ENCODE results near the gene GLO1.

GLO1 gene

DNA sequence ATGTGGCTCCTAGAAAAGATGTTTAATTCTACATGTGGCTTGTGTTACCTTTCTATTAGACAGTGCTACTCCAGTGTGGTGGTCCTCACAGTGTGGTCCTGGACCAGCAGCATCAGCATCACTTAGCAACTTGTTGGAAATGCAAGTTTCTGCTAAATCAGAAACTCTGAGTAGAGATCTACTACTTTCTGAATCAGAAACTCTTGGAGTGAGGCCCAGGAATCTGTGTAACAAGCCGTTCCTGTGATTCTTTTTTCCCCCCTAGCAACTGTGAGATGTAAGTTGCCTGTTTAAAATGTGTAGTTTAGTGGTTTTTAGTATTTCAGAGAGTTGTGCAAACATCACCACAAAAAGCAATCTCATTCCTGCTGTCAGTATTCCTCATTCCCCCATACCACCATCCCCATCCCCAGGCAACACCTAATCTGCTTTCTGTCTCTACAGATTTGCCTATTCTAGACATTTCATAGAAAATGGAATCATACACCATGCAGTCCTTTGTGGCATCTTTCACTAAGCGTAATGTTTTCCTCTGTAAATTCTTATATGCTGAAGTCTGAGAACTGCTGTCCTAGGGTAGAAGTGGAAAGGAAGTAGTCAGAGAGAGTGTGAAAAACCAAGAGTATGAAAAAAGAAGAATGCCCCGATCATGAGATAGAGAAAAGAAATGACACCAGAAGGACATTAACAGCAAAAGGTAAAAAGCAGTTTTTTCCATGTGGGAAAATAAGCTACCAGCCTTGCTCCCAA lies 44.4 kb downstream of the GLO1 start:
- no peak for DNase-seq (ENCODE audit: low spot score)

DNA sequence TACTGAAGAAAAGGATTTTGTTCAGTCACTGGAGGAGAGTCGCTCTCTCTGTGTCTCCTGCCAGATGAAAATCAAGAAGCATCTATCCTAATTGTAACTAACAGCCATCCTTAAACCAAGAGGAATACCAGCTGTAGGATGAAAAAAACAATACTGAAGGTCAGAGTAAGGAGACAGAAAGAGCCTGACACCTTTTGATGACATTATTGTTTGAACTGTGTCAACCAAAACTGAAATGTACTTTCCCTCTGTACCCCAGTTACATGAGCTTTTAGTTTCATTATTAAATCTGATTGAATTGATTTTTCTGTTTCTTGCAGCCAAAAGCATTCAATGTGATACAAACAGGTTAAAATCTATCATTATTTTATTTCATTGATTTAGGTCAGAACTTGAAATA lies 46.0 kb downstream of the GLO1 start:
- DNase-seq (ENCODE audit: low spot score) = no peak

DNA sequence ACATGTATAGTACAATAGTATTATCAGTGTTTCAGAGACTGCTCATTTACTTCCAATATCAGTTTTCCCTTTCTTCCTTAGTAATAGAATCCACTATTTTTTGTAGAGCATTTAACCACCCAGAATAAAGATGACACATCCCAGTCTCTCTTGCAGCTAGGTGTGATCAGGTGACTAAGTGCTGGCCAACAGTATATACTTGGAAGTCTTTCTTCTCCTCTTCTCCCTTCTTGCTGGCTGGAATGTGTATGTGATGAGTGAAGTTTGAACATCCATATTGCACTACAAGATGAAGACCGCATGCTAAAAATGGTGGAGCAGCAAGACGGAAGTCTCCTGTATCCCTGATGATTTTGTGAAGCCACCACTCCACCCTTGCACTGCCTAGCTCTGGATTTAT lies 48.7 kb downstream of the GLO1 start:
- no peak for DNase-seq (ENCODE audit: low spot score)

DNA sequence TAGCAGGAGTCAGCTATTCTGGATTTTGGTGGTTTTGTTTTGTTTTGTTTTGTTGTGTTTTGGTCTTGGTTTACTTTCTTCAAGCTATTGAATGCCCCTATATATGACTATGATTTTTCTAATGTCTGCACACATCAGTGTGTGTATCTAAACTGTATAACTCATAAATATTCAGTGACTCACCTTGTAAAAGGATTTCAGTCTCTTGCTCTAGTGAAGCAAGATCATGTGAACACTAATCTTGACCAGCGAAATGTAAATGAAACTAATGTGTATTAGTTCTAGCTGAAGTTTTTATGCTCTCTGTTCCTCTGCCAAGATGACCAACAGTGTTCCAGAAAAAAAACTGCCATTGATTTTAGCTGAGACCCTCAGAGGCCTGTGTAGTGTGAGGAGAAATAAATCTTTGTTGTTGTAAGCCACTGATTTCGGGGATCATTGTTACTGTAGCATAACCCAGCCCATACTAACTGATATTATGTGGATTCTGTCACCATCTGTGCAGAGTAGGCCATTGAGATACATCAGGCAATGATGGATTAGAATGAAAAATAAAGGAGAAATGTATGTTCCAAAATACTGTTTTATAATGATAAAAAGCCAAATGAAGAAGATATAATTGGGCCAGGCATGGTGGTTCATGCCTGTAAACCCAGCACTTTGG lies 51.7 kb downstream of the GLO1 start:
- DNase-seq (ENCODE audit: low spot score) = no peak

DNA sequence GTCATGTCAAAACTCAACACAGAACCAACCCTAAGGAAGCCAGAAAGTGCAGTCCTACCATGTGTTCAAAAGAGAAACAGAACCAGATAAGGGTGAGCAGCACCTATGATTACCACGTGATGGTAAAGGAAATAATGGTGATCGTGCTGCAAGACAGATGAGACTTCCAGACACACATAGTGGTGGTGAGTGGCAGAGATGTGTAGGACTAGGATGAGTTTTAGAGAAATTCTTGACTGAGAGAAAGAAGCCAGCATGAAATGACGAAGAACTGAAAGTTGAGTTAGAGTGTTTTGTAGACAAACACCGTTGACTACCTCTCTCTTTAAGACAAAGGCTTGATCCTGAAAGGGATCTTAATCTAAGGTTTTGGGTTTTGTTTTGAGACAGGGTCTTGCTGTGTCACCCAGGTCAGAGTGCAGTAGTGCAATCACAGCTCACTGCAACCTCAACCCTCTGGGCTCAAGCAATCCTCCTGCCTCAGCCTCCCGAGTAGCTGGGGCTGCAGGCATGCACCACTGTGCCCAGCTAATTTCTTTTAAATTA lies 52.7 kb downstream of the GLO1 start:
- no peak for DNase-seq (ENCODE audit: low spot score)

DNA sequence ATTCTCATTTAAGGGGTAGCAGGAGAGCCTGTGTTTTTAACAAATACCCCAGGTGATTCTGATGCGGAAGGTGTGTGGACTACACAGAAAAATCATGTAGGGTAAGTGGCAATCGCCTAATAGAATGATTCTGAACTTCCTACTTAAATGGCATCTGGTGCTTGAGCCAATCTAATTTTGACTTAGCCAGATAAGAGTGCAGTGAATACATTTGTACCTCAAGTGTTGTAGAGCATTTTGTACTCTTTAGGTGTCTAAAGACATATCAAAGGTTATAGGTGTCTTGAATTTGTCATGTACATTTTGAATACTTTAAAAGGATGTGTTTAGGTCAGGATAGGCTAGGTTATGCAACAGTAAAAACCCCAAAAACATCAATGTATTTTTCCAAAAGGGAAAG lies 53.2 kb downstream of the GLO1 start:
- DNase-seq (ENCODE audit: low spot score) = no peak

DNA sequence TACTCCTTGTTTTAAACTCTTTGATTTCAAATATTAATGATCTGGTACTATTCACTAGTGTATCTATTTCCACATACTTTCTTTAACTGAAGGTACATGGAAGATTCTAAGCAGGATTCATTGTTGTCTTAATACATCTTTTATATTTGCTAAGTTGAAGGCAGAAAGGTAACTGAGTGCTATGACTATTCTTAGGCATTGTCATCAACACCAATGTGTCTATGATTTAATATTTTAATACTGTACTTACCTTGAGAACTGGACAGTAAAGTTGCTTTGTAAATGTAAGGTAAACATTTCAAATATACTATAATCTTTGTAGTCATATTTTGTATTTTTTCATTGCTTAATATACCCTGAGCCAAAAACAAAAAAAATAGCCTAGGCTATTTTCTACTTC lies 54.3 kb downstream of the GLO1 start:
- DNase-seq (ENCODE audit: low spot score) = no peak

DNA sequence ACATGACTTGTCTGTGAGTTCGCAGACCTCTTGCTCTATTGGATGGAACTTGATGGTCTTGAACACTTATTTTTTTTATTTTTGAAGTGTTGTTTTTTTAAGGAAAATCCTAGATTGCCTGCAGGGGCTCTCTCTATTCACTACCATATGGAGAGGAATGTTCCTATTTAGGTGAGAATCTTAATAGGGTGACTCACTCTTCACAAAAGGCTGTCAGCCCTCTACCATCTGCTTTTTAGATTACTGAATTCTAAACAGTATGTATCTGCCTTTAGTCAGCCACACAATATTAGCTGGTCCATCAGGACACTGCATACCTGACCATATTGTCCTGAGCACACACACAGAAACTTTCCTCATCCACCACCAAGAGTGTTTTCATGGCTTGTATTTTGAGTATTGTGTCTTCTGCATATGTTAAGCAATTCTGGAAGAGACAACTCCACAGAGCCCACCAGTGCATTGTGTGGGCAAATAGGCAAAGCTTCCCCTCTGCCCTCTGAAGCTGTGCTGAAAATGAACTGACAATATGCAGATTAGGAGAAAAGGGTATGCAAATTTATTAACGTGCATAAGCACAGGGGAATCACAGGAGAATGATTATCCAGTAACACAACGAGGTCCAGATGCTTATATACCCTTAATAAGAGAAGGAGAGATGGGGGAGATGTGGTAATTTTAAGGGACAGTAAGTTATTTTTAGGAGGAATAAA lies 56.6 kb downstream of the GLO1 start:
- DNase-seq (ENCODE audit: low spot score) = peak; percentile 14

DNA sequence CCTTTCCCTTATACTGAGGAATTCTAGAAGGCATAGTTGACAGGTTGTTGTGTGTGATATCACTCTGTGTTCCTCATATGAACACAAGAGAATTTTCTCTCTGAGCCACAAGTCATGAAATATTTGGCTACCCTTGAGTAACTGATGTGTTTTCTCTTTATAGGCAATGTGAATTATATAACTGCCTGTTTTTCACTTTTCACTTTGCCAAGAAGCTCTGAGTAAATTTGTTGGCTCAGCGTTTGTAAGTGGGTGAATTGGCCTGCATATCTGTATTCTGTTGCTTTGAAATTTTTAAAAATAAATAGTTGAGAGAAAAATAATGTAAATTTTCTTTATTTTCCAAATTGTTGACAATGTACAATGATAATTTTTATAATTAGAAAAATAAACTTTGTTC lies 58.0 kb downstream of the GLO1 start:
- peak; percentile 17 for DNase-seq (ENCODE audit: low spot score)

DNA sequence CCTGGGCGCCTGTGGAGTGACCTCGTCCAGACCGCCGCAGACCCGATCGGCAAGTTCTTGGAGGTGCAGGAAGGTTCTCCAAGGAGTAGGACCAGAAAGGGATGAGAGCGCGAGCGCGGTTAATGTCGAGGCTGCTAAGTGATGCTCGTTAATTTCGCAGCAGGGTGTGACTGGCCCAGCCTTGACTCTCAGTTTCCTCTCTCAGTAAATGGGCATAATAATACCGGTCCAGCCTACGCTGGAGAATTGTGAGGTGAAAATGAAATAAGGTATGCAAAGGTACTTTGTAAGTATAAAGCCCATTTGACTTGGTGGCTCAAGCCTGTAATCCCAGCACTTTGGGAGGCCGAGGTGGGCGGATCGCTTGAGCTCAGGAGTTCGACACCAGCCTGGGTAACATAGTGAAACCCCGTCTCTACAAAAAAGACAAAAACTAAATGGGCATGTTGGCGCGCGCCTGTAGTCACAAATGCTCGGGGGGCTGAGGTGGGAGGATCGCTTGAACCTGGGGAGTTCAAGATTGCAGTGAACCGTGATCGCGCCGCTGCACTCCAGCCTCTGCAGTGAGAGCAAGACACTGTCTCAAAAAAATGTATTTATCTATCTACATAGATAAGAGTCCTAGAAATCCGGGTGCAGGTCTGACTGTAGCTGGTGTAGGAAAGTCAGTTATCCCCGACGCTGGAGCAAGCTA lies 62.6 kb downstream of the GLO1 start:
- DNase-seq (ENCODE audit: low spot score) = peak; percentile 6

DNA sequence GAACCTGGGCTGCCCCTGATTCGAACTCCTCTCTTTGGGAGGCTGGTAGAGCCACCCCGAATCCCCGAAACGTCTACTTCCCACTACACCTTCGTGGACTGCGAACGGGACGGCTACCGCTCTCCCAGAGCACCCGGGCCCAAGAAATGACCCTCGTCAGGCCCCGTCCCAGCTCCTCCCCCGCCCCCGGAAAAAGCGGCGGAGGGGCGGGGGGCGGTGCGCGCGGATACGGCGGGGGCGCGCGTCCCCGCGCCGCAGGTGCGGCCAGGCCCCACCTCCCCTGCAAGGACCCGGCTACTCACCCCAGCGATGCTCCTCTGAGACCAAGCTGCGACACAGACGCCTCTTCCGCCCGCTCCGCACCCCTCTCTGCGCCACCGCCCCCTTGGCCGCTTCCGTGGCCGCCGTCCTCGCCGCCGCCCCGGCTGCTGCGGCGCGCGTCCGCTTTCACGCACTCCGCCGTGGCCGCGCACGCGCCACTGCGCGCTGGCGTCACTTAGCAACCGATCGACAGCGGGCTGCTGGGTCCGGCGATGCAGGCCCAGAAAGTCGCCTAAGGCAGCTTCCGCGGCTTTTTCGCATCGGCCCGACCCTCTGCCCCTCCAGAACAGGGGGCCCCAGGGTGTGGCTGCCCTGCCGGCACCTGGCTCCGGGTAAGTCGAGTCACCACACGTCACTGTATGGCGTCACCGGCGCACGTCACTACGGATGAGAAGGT lies 63.3 kb downstream of the GLO1 start, which contains the start of gene BTBD9:
BTBD9 (minus strand) TSS at position 432 of the 718 bp plus-strand sequence.
- DNase-seq (ENCODE audit: low spot score) = peak; percentile 89

DNA sequence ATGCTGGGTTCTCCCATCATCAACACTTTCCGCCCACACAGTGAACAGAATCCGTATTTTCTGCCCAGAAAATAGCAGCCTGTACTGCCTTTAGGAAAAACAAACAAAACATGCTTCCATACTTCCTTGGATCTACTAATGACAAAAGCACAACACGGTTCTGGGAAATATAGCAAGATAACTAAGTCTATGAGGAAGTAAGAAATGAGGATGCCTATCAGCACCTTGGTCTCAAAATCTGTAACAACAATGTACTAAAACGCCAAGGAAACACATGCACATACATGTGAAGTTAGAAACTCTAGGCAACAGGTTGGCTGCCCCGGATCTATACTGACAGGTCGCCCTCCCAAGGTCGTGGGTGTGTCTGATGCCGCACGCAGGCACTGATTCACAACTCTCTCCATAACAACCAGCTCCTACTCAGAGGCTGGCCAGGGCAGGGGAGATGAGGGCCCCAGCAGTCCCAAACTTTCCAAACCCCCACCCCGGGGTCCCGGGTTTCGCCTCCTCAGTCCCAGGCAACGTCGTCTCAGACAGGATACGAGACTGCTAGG lies 63.9 kb downstream of the GLO1 start:
- peak; percentile 61 for DNase-seq (ENCODE audit: low spot score)

DNA sequence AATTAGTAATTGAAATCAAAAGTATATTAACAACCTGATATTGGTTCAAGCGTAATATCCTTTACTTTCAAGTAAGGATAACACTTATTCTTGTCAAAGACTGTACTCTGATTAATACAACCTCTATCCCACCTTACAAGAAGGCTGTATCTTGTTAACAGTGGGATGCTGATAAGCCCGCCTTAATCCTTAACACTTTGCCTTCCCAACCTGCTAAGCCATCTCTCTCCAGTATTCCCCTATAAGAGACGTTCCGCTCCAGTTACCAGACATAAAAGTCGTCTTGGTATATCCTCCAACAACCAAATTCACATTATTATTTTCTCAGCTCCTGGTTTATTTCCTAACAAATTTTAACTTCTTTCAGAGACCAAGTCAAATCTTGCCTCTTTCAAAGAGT lies 65.2 kb downstream of the GLO1 start:
- no peak for DNase-seq (ENCODE audit: low spot score)

DNA sequence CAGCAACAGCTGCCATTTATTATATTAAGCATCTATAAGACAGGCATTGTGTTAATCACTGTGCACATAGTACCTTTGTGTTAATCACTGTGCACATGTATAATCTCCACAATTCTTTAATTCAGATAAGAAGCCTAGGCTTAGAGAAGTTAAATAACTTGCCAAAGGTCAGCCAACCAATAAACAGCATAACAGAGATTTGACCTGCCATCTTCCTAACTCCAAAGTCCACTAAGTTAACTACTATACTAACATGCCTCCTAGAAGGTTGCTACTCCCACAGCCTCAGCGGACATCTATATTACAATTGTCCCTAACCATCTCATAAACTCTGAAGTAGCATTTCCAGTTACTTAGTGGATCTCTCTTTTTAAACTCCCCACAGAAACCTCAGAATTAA lies 66.9 kb downstream of the GLO1 start:
- no peak for DNase-seq (ENCODE audit: low spot score)

DNA sequence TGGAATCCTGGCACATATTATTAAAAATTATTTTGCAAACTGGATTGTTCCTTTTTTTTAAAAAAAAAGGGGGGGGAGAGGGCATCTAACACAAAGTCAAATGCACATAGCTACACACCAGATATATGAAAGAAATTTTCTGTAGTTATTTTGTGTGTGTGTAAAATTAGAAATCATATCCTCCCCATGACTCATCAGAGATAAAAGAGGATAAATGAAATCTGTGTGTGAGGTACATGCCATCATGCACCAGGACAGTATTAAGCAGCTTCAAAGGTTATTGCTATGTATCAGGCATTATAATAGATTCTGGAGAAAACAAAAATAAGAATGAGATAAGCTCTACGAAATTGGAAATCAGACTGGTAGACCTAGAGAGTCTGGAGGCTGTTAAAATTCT lies 68.4 kb downstream of the GLO1 start:
- DNase-seq (ENCODE audit: low spot score) = no peak

DNA sequence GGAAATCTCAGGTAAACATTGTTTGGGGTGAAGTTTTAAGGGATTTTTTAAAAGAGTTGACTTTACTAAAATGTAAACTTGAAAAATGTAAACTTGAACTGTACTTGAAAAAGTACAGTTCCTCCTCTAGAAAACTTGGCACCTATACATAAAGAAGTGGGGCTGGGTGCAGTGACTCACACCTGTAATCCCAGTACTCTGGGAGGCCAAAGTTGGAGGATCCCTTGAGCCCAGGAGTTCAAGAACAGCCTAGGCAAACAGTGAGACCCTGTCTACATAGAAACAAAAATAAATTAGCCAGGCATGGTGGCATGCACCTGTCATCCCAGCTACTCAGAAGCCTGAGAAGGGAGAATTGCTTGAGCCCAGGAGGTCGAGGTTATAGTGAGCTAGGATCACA lies 70.5 kb downstream of the GLO1 start:
- DNase-seq (ENCODE audit: low spot score) = no peak

DNA sequence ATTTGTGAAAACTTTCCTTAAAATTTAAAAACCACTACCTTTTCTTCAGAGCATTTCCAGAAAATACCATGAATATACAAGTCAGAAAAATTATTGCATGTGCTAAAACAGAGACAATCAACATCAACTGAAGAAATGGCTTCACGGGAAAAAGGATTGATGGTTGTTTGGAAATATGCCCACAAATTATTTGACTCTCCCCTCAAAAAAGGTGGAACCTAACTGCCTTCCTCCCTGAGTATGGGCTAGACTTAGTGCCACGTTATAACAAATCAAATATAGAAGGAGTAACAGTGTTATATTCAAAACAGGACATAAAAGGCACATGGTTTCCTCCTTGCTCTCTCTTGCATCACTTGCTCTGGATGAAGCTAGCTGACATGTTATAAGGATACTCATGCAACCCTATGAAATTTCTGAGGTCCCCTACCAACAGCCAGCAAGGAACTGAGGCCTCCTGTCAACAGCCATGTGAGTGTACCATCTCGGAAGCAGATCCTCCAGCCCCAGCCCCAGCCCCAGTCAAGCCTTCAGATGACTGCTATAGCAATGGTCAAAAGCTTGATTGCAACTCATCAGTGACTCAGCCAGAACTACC lies 71.7 kb downstream of the GLO1 start:
- no peak for DNase-seq (ENCODE audit: low spot score)

All from Ammon's horn (tissue), 1 donor.